Left hindlimb (tissue), 1 donor: ENCODE data around the gene CACNA1C.

Experiments
- DNase-seq: peaks from one replicate; pipeline ENCODE4 v3.0.0-alpha.2; 2018

Gene CACNA1C

GRCh38 chr12:2613326-2614073 is 560.7 kb downstream of the CACNA1C start:
- no peak for DNase-seq

GRCh38 chr12:2614341-2614740 is 561.6 kb downstream of the CACNA1C start:
- DNase-seq = no peak

- no peak for DNase-seq
Observed at GRCh38 chr12:2615665-2616402, 563.0 kb downstream of the CACNA1C start.

GRCh38 chr12:2616763-2617162 is 564.0 kb downstream of the CACNA1C start:
- DNase-seq = no peak

GRCh38 chr12:2617365-2617764 is 564.6 kb downstream of the CACNA1C start:
- no peak for DNase-seq

GRCh38 chr12:2618291-2618995 is 565.7 kb downstream of the CACNA1C start:
- DNase-seq = no peak

GRCh38 chr12:2619136-2619535 is 566.3 kb downstream of the CACNA1C start:
- no peak for DNase-seq

GRCh38 chr12:2622460-2622859 is 569.7 kb downstream of the CACNA1C start:
- no peak for DNase-seq

- DNase-seq = no peak
Observed at GRCh38 chr12:2623472-2623871, 570.7 kb downstream of the CACNA1C start.

GRCh38 chr12:2624543-2625288 is 571.9 kb downstream of the CACNA1C start:
- no peak for DNase-seq

- no peak for DNase-seq
Observed at GRCh38 chr12:2625289-2625612, 572.5 kb downstream of the CACNA1C start.

GRCh38 chr12:2627076-2627834 is 574.5 kb downstream of the CACNA1C start:
- no peak for DNase-seq

GRCh38 chr12:2627835-2628191 is 575.0 kb downstream of the CACNA1C start:
- no peak for DNase-seq

GRCh38 chr12:2628401-2628800 is 575.6 kb downstream of the CACNA1C start:
- no peak for DNase-seq

- DNase-seq = no peak
Observed at GRCh38 chr12:2629051-2629450, 576.3 kb downstream of the CACNA1C start.

- no peak for DNase-seq
Observed at GRCh38 chr12:2631653-2632350, 579.0 kb downstream of the CACNA1C start.

- DNase-seq = no peak
Observed at GRCh38 chr12:2633176-2633824, 580.5 kb downstream of the CACNA1C start.

GRCh38 chr12:2633825-2634200 is 581.0 kb downstream of the CACNA1C start:
- DNase-seq = no peak

- DNase-seq = no peak
Observed at GRCh38 chr12:2634471-2634870, 581.7 kb downstream of the CACNA1C start.

GRCh38 chr12:2636741-2637340 is 584.1 kb downstream of the CACNA1C start:
- no peak for DNase-seq

GRCh38 chr12:2637371-2637770 is 584.6 kb downstream of the CACNA1C start:
- DNase-seq = no peak
